Endometrial microvascular endothelial cells (primary cell): ENCODE measurements around the gene TEAD1. TPM values are rescaled to one million over a fixed set of nuclear protein-coding genes. Genes with fewer than 3 reads are reported as not detected.

Experiments
- in situ Hi-C: cut with HindIII; loops from 2 replicates; pipeline ENCODE4 v1.10.0; 2017; ENCODE audit warnings: low sequenced_read_pairs, low pct_unique_long_range_greater_than_20kb; ENCODE audit errors: inconsistent ontology term
- total RNA-seq: library from RNA; depleted of rRNA; stranded (reverse); fragments of >200 nt; gene quantifications from one replicate; pipeline ENCODE4 v1.2.3, GENCODE V29; 2015; ENCODE audit errors: inconsistent ontology term

TEAD1 gene
- total RNA-seq, 1 donor from 2014 or later: 24.3 TPM

DNA sequence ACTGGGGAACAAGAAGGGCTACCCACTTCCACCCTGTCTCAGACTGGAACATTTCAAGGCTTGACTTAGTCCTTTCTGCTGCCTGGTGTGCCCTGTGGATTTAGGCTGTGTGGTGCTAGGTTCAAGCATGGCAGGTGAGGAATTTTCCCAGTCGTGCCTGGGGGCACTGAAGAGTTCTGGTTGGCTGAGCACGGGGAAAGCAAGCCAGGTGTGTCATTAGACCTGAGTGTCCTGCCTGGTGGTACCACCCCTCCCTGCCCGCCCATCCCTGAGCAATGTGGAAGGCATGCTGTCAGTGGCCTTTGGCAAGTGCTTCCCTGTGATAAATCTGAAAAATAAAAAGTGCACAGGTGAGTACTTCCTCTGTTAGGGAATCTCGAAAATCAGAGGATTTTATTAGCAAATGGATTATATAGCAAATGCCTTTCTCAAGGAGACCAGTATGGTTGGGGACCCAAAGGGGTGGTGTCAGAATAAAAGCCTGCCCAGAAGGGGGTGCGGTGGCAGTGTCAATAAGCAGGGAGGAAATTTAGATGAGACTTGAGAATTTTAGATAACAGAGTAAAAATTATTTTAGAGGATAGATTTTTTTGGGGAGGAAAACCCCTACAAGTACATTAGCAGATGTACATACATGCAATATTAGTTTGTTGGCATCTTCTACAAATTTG lies 22.8 kb downstream of the TEAD1 start:
- in situ Hi-C loops: loop anchor here (25.0 kb wide), 1 partner anchor 165 kb away; no protein-coding TSS in a partner anchor

DNA sequence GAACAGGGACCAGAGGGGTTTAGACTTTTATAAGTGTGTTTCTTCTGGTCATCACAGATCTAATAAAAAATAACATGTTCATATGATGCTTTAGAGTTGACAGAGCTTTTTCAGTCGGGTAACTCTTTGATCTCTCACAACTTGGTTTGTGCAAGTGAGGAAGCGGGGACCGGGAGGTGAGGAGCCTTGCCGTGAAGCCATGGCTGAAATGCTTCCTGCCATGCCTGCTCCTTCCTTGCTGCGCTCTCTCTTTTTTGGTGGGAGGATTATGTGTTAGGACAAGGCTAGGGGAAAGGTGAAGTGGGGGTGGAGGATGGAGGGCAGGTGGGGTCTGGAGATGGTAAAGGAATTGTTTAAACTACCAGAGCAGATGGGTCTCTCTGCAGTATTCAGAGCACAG lies 23.8 kb downstream of the TEAD1 start:
- in situ Hi-C loops: loop anchor here (25.0 kb wide), 1 partner anchor 164 kb away; no protein-coding TSS in a partner anchor

DNA sequence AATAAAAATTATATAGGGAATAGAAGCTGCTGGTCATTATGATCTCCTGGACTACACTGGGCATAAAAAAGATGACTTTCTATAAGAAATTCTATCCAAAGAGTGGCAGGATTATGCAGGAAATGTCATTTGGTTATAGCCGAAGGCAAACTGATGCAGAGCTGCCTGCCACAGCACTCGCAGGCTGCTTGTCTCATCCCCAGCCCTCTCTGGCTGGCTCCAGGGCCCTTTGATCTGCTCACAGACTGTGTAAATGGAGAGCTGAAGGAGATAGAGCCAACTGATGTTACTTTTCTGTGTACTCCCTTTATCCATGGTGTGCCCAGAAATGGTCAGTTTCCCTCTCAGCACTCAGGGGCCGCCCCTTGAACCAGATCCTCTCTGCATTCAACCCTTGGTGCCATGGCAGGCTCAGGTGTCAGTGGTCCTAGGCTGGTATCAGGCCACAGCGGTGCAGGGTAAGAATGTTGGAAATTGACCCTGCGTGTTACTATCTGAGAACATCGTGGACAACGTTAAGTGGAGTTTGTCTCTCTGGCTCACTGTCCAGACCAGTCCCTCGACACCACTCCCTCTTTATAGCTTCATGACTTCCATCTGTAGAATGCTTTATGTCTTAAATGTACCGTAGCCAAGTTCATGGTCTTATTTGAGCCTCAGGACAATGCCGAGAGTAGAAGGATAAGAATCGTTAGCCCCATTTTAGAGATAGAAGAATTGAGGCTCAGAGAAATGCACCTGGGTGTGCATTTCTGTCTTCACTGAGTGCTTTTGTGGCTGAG lies 27.8 kb downstream of the TEAD1 start:
- in situ Hi-C loops: no loop called here

DNA sequence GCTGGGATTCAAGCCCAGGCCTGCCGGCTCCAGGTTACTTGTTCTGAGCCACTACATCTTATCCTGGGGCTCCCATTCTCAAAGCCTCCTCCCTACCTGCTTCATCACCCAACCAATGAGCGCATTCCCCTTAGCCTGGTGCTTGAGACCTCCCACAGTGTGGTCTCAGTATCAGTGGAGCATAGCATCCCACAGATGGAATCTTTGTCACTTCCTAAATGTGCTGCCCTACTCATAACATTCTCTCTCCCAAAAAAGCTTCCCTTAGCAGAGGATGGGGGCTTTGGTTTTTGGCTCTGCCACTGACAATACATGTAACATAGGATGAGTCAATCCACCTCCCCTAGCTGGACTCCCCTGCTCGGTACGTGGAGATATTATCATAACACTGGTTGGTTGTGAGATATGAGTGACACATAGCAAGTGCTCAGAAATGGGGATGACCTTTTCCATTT lies 28.8 kb downstream of the TEAD1 start:
- in situ Hi-C loops: no loop called here

DNA sequence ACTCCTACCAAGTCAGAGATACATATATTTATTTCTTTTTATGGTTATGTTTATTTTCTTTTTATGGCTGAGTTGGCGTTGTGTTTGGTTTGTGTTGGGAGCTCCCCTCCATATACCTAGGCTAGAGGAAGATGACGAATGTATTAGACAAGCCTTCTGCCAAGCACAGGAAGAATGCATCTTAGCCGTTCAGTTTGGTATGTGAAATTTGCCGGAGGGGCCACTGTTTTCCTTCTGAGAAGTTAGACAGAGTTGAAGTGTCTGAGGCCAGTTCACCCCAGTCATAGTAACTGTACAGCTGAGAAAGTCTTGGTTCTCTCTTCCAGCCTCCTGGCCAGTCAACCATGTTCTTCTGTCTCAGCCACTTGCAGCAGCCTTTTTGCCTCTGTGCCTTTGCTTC lies 29.8 kb downstream of the TEAD1 start:
- in situ Hi-C loops: no loop called here

DNA sequence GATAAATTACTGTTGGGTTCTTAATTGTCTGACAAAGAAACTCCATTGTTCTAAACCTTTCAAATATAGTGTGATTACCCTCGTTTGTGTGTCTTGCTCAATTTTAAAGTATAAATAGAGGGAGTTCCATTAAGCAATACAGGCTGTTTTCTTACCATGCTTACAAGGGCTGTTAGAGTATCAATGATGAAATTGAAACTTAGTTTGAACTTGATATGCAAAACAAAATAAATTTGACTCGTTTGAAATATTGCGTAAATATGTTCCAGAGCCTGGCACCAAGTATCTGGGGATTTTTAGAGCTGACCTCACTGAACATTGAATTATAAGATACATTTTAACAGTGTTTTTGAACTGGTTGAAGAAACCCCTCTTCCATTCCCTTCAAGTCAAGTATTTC lies 31.7 kb downstream of the TEAD1 start:
- in situ Hi-C loops: no loop called here

DNA sequence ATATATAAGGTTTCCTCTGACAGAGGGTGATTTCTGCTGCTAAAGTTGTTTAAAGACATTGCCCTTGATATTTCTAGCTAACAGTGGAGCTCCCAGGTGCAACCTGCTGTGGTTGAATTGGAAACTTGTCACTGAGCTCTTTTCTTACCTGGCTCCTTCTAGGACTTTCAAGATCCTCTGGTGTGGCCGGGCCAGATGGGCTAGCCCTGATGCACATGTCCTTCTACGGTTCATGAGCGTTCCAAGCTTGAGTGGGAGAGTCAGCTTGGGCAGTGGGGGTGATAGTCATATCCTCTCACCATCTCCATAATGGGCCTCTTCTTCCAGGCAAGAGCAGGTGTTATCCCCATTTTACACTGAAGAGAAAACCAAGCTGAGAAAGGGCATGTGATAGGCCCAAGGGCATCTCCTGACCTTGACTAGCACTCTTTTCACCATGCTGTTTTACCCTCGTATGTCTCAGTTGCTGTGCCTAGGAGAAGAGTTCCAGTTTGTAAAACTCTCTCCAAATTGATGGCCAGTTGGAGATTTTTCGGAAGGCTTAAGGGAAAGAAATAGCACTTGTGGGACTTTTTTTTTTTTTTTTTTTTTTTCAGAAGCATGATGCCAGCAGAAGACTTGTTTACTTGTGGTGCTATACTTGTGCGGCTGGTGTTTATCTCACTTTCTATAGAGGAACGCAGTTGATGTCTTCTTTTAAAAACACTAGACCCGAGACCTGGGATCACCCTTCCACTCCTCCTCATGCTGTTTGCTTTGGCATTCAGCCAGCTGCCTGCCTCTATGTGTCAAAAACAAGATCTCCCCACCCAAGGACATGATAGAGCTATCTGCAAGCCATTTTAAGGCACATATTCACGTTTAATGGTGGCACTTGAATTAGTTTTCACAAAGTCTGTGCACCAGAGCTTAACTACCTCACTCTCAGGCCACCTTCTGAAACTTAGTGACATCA lies 32.6 kb downstream of the TEAD1 start:
- in situ Hi-C loops: no loop called here

DNA sequence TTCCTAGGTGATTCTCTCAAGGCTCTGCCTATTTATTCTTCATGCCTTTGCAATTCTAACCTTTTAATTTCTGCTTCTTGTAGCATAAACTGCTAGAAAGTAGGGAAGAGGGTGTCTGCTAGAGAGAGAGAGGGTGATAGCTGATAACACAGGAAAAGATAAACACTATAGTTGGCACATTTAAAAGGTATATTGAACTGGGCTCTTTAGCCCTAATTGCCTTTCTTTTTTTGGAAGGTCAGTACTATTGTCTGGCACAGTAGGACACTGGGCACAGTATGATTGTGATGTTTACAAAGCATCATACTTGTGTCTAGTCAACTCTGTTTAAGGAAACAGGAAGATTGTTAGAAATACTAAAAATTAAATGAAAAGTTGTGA lies 33.3 kb downstream of the TEAD1 start:
- in situ Hi-C loops: no loop called here

DNA sequence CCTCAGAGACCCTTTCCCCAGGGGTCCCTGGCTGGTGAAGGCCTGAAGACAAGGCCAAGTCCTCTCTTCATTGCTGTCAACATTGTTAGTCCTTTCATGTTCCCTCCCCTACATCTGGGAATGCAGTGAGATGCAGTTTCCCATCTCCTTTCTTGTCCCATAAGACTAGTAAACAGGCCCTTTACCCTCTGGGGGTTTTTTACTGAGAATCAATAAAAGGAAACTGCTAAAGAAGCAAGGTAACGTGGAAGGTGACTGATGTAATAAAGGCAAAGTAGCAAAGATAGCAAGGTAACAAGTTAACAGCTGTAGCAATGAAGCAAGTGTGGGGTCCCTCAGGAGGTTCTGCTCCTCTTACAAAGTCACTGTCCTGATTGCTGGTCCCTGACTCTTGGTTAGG lies 37.3 kb downstream of the TEAD1 start:
- in situ Hi-C loops: no loop called here

DNA sequence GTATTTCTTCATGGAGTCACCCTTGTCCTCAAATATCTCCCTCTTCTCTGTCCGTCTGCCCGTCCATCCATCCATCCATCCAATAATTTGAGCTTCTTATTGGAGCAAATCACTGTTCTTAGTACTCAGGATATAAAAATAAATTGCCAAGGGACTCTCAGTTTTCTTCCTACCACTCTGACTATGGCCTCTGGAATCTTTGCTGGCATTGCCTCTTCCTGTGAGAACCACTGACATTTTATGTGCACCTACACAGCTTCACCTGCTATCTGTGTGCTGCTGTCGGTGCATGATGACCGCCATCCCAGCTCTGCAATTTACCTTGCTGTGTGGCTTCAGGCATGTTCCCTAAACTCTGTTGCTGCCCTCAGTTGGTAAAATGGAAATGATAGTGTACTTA lies 37.9 kb downstream of the TEAD1 start:
- in situ Hi-C loops: no loop called here

DNA sequence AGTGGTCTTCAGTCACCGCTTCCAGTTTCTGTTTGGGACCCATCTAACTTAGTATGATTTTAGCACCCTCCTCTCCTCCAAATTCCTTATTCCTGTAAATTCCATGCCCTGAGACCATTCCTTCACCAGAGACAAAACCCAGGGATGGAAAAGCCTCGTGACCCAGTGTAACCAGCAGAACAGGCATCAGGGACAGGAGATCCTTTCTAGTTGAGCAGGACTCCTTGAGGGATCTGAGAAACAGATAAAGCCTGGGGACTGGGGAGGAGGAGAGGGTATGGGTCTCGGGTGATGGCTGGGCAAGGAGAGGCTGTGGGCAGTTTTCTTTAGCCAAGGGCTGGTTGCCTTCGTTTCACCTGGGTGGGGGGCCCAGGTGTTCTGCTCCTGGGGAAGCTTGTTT lies 40.9 kb downstream of the TEAD1 start:
- in situ Hi-C loops: no loop called here

DNA sequence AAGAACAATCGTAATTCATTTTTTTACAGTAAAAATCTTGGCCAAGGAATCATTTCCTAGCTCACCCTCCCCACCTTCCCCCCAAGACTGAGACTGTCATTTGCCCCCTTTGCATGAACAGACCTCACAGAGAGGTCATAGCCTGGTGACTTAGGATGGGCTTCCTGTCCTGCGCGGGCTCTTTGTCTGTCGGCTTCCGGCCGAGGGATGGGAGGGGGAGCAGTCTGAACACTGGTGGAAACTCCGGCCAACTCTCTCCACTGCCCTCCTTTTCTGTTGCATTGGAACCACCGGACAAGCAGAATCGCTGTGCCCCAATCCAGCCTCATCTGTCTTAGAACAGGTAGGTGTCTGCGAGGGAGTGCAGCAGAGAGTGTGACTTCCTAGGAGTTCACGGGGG lies 41.7 kb downstream of the TEAD1 start:
- in situ Hi-C loops: no loop called here

DNA sequence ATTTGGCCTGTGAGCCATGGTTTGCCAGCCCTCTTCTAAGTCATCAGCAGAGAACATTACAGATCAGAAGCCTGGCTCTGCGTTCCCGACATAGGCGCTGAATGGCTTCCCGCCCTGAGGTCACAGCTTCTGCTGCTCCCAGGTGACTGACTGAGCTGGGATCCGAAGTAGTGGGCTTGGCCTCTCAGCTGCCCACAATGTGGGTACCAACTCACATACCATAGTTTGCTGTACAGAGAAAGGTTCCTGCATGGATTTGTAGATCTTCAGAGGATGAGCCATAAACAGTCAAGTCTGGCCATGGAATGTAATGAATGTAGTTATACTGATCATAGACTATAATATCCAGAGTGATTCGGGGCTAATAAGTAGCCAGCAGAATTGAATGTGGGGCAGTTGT lies 42.6 kb downstream of the TEAD1 start:
- in situ Hi-C loops: no loop called here

DNA sequence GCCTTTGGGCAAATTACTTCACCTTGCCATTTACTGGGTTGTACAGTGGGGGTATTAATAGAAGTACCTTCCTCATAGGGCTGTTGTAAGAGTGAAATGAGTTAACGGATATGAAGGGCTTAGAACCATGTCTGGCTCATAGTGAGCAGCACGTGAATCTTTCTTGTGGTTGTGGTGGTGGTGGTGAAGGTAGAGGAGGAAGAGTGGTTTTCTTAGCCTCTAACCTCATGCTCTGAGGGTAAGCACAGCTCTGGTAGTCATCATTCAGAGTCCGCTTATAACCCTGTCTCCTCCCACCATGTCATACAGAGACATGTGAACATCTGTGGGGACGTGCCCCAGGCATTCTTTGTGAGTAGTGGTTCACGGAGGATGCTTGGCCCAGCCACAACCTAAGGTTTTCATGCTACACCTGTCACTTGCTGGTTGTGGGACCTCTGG lies 43.6 kb downstream of the TEAD1 start:
- in situ Hi-C loops: no loop called here

DNA sequence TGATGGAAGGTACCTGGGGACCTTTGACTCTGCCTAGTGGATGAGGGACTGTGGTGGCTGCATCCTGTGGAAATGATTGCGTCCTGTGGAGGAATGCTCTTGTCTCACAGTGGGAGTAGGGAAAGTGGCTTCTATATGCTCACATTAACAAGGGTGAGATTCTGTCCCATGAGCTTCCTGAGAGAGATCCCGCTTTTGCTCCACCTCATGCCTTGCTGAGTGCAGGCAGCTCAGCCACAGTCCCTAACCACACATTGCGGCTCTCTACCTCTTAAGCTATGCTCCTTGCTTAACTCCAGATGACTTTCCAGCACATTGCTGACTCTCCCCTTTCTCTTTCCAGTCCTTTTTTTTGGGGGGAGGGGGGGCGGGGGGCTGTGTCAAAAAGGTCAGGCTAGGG lies 45.0 kb downstream of the TEAD1 start:
- in situ Hi-C loops: no loop called here

DNA sequence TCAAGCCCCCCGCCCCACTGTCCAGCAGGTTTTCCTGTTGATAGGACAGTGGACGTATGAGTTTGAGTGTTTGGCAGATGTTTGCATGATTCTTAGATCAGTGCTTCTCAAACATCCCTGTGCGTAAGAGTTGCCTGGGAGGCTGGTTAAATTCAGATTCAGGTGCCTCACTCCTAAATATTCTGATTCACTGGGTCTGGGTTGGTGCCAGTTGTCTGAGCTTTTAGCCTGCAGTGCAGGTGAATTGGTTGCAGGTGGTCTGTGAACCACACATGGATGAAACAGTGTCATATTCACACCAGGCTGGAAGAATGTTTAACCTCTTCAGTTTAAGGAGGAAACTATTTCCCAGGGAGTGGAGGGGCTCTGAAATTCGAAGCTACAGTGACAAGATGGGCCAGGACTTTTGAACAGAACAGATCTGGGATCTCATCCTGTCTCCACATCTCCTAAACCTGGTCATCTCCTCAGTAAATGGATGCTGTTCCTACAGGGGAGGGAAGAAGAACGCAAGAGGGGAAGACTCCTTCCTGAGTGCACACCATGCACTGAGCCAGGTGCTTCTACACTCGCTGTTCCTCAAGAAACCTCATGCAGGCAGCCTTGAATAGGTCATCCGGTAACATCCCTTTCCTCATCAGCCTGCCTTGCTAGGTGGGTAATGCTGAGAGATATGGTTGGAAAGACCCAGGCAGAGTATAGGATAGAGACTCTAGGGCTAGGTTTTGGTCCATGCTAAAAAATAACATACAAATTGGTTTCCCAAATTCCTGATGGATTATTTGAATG lies 47.8 kb downstream of the TEAD1 start:
- in situ Hi-C loops: no loop called here

DNA sequence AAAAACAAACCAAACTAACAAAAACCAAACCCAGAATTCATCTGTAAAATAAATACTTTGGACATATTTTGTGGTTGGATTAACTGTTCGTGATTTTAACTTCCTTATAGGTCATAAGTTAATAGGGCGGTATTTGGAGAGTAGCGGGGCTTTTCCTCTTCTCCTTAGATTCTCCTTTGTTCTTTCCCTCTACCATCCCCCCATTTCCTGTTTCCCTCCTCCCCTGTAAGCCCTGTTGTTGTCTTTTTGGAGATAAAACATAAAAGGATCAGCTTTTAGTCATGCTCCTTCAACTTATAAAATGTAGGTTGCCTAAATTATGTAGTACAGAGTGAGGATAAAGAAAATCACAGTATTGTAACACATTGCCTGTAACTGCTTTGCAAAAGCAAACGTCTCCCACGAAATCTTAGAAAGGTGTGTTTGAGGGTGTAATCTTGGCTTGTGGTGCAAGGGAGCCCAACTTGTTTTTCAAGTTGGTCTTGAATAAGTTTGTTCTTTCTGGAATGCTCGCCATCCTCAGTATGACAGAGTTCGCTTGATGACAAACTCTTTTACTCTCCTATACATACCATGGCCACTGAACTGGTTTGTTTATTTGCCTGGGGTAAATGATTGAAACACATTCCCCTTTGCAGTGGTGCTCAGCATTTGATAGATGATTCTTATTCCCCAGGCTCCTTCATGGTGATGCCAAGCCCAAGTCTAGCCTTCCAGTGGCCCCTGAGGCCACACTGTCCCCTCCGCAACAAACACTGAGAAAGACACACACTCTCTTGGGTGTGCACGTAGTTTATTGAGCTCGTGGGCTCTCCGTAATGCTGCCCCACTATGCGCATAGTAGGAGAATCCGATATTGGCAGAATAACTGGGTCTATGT lies 49.4 kb downstream of the TEAD1 start:
- in situ Hi-C loops: no loop called here
